NCI-H1694 (cell line): ENCODE data around the gene OR5K3.

ENCODE experiments used
- DNase-seq: peaks from one replicate; lab custom pipeline; 2025; lab: John Stamatoyannopoulos, UW

Gene OR5K3

GRCh38 chr3:98433764-98434163 is 43.3 kb downstream of the OR5K3 start:
- DNase-seq: no peak

GRCh38 chr3:98434412-98434811 is 43.9 kb downstream of the OR5K3 start:
- no peak for DNase-seq

- no peak for DNase-seq
Measured at GRCh38 chr3:98440283-98440682, 49.8 kb downstream of the OR5K3 start.
